Esophagus muscularis mucosa (tissue), 4 donors: ENCODE measurements around the gene PGBD2.

Experiments
- EP300 ChIP-seq: sonication (generic); formaldehyde crosslinking; IDR thresholded peaks from one replicate; pipeline ENCODE4 v1.6.1; 2017; ENCODE audit warnings: antibody characterized with exemption
- POLR2A ChIP-seq: fragments of 450-650 bp; IDR thresholded peaks from one replicate; pipeline ENCODE4 v1.6.1; 2017; ENCODE audit warnings: antibody characterized with exemption, moderate library complexity, mild to moderate bottlenecking, low read depth
- TF ChIP-seq, protein P1 (sequence below), 3 experiments: fragments of 200-600 bp in 2 of 3; fragments of 450-650 bp in 1 of 3; sonication (generic) in 2 of 3; IDR thresholded peaks; one replicate each; pipeline ENCODE4 v1.5.1; 2017 to 2019; ENCODE audit warnings: antibody characterized with exemption in 3 of 3, mild to moderate bottlenecking in 2 of 3, moderate library complexity in 1 of 3

DNA sequence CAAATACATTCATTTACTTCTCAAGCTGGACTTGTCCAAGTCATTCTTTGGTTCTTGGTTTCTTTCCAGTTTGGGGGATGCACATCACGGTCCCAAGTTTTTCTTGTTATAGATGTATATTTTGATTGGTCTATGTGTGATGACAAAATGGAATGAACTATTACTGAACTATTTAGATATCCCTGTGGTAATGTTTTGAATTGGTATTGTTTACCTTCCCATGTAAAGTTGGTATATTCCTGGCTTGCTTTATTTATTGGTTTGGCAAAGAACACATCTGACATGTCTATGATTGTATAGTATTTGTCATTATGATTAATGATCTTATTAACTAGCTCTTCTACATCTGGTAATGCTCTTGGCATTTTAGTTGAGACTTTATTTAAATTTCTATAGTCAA lies 24.8 kb upstream of the PGBD2 start:
- TF ChIP-seq POLR2A (no peak), EP300 (no peak)
- TF ChIP-seq, protein P1, sequence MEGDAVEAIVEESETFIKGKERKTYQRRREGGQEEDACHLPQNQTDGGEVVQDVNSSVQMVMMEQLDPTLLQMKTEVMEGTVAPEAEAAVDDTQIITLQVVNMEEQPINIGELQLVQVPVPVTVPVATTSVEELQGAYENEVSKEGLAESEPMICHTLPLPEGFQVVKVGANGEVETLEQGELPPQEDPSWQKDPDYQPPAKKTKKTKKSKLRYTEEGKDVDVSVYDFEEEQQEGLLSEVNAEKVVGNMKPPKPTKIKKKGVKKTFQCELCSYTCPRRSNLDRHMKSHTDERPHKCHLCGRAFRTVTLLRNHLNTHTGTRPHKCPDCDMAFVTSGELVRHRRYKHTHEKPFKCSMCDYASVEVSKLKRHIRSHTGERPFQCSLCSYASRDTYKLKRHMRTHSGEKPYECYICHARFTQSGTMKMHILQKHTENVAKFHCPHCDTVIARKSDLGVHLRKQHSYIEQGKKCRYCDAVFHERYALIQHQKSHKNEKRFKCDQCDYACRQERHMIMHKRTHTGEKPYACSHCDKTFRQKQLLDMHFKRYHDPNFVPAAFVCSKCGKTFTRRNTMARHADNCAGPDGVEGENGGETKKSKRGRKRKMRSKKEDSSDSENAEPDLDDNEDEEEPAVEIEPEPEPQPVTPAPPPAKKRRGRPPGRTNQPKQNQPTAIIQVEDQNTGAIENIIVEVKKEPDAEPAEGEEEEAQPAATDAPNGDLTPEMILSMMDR (IDR thresholded peaks at IDR 0.05) = no peak
